HepG2 (cell line): ENCODE measurements around the gene SRD5A3. TPM values are rescaled to one million over a fixed set of nuclear protein-coding genes. Genes with fewer than 3 reads are reported as not detected.

Source experiments
- ATAC-seq: fragments of 200-7000 bp; cut with Tn5 transposase; 3 replicates; pipeline ENCODE4 v1.9.1; 2020; ENCODE audit warnings: mild to moderate bottlenecking, moderate library complexity
- BruUV-seq: library from RNA; stranded (reverse); fragments of 400-500 nt; replicated peaks from 2 replicates; lab custom pipeline; 2021; lab: Mats Ljungman, UMichigan
- CTCF ChIA-PET: fragments of 300-600 bp; formaldehyde crosslinking; extraction: SDS; loops from one replicate; lab custom pipeline; 2021; ENCODE audit warnings: low total read pairs, inconsistent platforms, low intra/inter-chr PET ratio; lab: Yijun Ruan, JAX
- POLR2A ChIA-PET: fragments of 350-600 bp; sonication (Branson Sonifier 250); formaldehyde crosslinking; loops from one replicate; lab custom pipeline; 2020; ENCODE audit warnings: antibody characterized with exemption, inconsistent platforms; lab: Yijun Ruan, JAX
- DNase-seq: peaks from one replicate; pipeline ENCODE4 v3.0.0-alpha.2; 2015; ENCODE audit warnings: low spot score
- FAIRE-seq: peaks from 3 replicates; lab custom pipeline; 2011; peaks lifted over from hg19 to GRCh38; lab: Jason Lieb, UNC
- H2AFZ ChIP-seq: one replicate; pipeline ENCODE4 v1.6.1; 2011; ENCODE audit warnings: low read length, inconsistent platforms
- H3K27ac ChIP-seq: fragments of 300-600 bp; 3 replicates; pipeline ENCODE4 v1.8.0; 2011; ENCODE audit warnings: mixed run types, mild to moderate bottlenecking, mixed read lengths, low read length, inconsistent platforms; ENCODE audit not compliant: insufficient read depth; ENCODE audit errors: extremely low read length
- H3K27me3 ChIP-seq, 2 experiments: fragments of 200-600 bp in 1 of 2; 2 replicates in 1 of 2; 3 replicates in 1 of 2; pipeline versions ENCODE4 v1.6.0 to v1.8.0; 2011; ENCODE audit warnings: low read length in 2 of 2, mild to moderate bottlenecking in 2 of 2, moderate library complexity in 2 of 2, inconsistent platforms in 1 of 2; ENCODE audit not compliant: insufficient read depth in 2 of 2, control insufficient read depth in 1 of 2
- H3K36me3 ChIP-seq, 2 experiments: fragments of 200-600 bp in 1 of 2; replicated peaks in 1 of 2; 2 replicates in 1 of 2; 3 replicates in 1 of 2; pipeline versions ENCODE4 v1.5.1 to v1.8.0; 2011; ENCODE audit warnings: low read length in 2 of 2, inconsistent platforms in 1 of 2; ENCODE audit not compliant: insufficient read depth in 2 of 2, control insufficient read depth in 1 of 2
- H3K4me1 ChIP-seq: 2 replicates; pipeline ENCODE4 v1.5.1; 2012; ENCODE audit warnings: low read length, inconsistent platforms; ENCODE audit not compliant: insufficient read depth
- H3K4me2 ChIP-seq: 2 replicates; pipeline ENCODE4 v1.6.0; 2011; ENCODE audit warnings: low read depth, low read length, inconsistent platforms
- H3K4me3 ChIP-seq, 3 experiments: fragments of 200-600 bp in 1 of 3; sonication (generic), shearing (Covaris generic) in 1 of 3; replicated peaks in 1 of 3; 2 replicates each; pipeline ENCODE4 v1.5.1; 2011 to 2016; ENCODE audit warnings: low read length in 3 of 3, inconsistent platforms in 2 of 3, low read depth in 2 of 3, mild to moderate bottlenecking in 2 of 3, control low read depth in 1 of 3, mixed read lengths in 1 of 3; ENCODE audit not compliant: insufficient read depth in 1 of 3
- H3K79me2 ChIP-seq: one replicate; pipeline ENCODE4 v1.6.1; 2011; ENCODE audit warnings: low read length, inconsistent platforms; ENCODE audit not compliant: insufficient read depth
- H3K9ac ChIP-seq: 2 replicates; pipeline ENCODE4 v1.6.0; 2011; ENCODE audit warnings: mild to moderate bottlenecking, low read depth, low read length, inconsistent platforms; ENCODE audit not compliant: insufficient read depth
- H3K9me3 ChIP-seq: 2 replicates; pipeline ENCODE4 v1.5.1; 2012; ENCODE audit warnings: mild to moderate bottlenecking, low read length
- H4K20me1 ChIP-seq: 2 replicates; pipeline ENCODE4 v1.6.0; 2011; ENCODE audit warnings: inconsistent platforms, mild to moderate bottlenecking, low read length, moderate library complexity; ENCODE audit not compliant: insufficient read depth
- AFF4 ChIP-seq: sonication (generic); formaldehyde crosslinking; IDR thresholded peaks from 2 replicates; pipeline ENCODE4 v1.4.0; 2020; ENCODE audit warnings: missing genetic modification reagents
- BORCS8-MEF2B ChIP-seq: sonication (generic); formaldehyde crosslinking; IDR thresholded peaks from 2 replicates; pipeline ENCODE4 v1.8.0; 2022; ENCODE audit warnings: mild to moderate bottlenecking, missing genetic modification reagents
- CERS6 ChIP-seq: sonication (generic); formaldehyde crosslinking; IDR thresholded peaks from 2 replicates; pipeline ENCODE4 v1.5.0; 2020; ENCODE audit warnings: missing genetic modification reagents
- FOXA1 ChIP-seq, 2 experiments: fragments of 450-650 bp in 1 of 2; sonication (generic) in 1 of 2; formaldehyde crosslinking in 1 of 2; IDR thresholded peaks; 2 replicates each; pipeline versions ENCODE4 v1.4.0 to v1.6.1; 2016 to 2020; ENCODE audit warnings: missing genetic modification reagents in 1 of 2
- FOXJ3 ChIP-seq: sonication (generic); formaldehyde crosslinking; IDR thresholded peaks from 2 replicates; pipeline ENCODE4 v1.4.0; 2020; ENCODE audit warnings: missing genetic modification reagents, mild to moderate bottlenecking, borderline replicate concordance
- MZF1 ChIP-seq: sonication (generic); formaldehyde crosslinking; IDR thresholded peaks from 2 replicates; pipeline ENCODE4 v1.8.1; 2023; ENCODE audit warnings: mild to moderate bottlenecking, missing genetic modification reagents, borderline replicate concordance
- NFATC3 ChIP-seq: sonication (generic); formaldehyde crosslinking; IDR thresholded peaks from 2 replicates; pipeline ENCODE4 v1.5.1; 2020; ENCODE audit warnings: mild to moderate bottlenecking, missing genetic modification reagents
- RFXANK ChIP-seq: IDR thresholded peaks from 2 replicates; pipeline ENCODE4 v1.6.1; 2016
- ZBTB2 ChIP-seq: sonication (generic); formaldehyde crosslinking; IDR thresholded peaks from 2 replicates; pipeline ENCODE4 v1.8.0; 2022; ENCODE audit warnings: low read depth, missing genetic modification reagents
- ZBTB37 ChIP-seq: sonication (generic); formaldehyde crosslinking; IDR thresholded peaks from 2 replicates; pipeline ENCODE4 v1.4.0; 2020; ENCODE audit warnings: mild to moderate bottlenecking, missing genetic modification reagents
- ZFP90 ChIP-seq: sonication (generic); formaldehyde crosslinking; IDR thresholded peaks from 2 replicates; pipeline ENCODE4 v1.8.0; 2022; ENCODE audit warnings: missing genetic modification reagents, mild to moderate bottlenecking, inconsistent platforms, borderline replicate concordance
- ZNF333 ChIP-seq: sonication (generic); formaldehyde crosslinking; IDR thresholded peaks from 2 replicates; pipeline ENCODE4 v1.4.0; 2020; ENCODE audit warnings: mild to moderate bottlenecking, missing genetic modification reagents, borderline replicate concordance
- ZNF343 ChIP-seq: sonication (generic); formaldehyde crosslinking; IDR thresholded peaks from 2 replicates; pipeline ENCODE4 v1.4.0; 2020; ENCODE audit warnings: mild to moderate bottlenecking, missing genetic modification reagents
- ZNF576 ChIP-seq: sonication (generic); formaldehyde crosslinking; IDR thresholded peaks from 2 replicates; pipeline ENCODE4 v1.4.0; 2020; ENCODE audit warnings: mild to moderate bottlenecking, missing genetic modification reagents
- ZNF577 ChIP-seq: sonication (generic); formaldehyde crosslinking; IDR thresholded peaks from 2 replicates; pipeline ENCODE4 v1.4.0; 2020; ENCODE audit warnings: mild to moderate bottlenecking, low read depth, missing genetic modification reagents, borderline replicate concordance
- ZNF773 ChIP-seq: sonication (generic); formaldehyde crosslinking; IDR thresholded peaks from 2 replicates; pipeline ENCODE4 v1.4.0; 2020; ENCODE audit warnings: missing genetic modification reagents, borderline replicate concordance
- whole genome bisulfite sequencing: methylation state at CpG from one replicate; pipeline ENCODE4 v1.1.6; 2017; ENCODE audit warnings: low lambda C conversion rate; 5-methylcytosine and 5-hydroxymethylcytosine counted together
- in situ Hi-C: cut with HindIII; loops from 2 replicates; pipeline ENCODE4 v1.10.0; 2017; ENCODE audit warnings: low pct_unique_long_range_greater_than_20kb; ENCODE audit not compliant: extremely low pct_ligation_motif_present
- intact Hi-C: fragments of 100-400 bp; cut with micrococcal nuclease; formaldehyde crosslinking; loops from one replicate; pipeline ENCODE4 v1.10.0; 2022; ENCODE audit not compliant: unreplicated experiment
- polyA plus RNA-seq, 8 experiments: library from polyadenylated mRNA; depleted of rRNA in 3 of 8; stranded (reverse) in 7 of 8; unstranded in 1 of 8; fragments of >200 nt; fragmentation: Illumina TruSeq in 4 of 8; extraction: Trizol in 4 of 8; gene quantifications; 2 replicates each; pipeline versions ENCODE4 v1.2.1 to v1.2.3, GENCODE V29; 2011 to 2016; ENCODE audit warnings: low read depth in 4 of 8, missing spikeins in 1 of 8, mixed read lengths in 1 of 8; ENCODE audit not compliant: insufficient read depth in 1 of 8
- total RNA-seq, 5 experiments: library from RNA; depleted of rRNA; stranded (reverse); fragments of >200 nt; fragmentation: Illumina TruSeq; extraction: Trizol; gene quantifications; 2 replicates each; pipeline ENCODE4 v1.2.3, GENCODE V29; 2016; ENCODE audit warnings: low read depth in 1 of 5

The SRD5A3 gene
- total and polyA plus RNA-seq, 2 of the 13 experiments (the other 11 are each of a cell fraction or from before 2014, with no cell fraction given), result 12.4 to 18.4 TPM

GRCh38 chr4:55314141-55314820 is 31.8 kb upstream of the SRD5A3 start:
- no peak overlapping the region for H3K9ac ChIP-seq
- no peak for ATAC-seq
- 0% methylated on average over 4 of the region's 4 CpGs for WGBS
- no peak overlapping the region for H2AFZ ChIP-seq
- H3K4me2 ChIP-seq, result no peak overlapping the region
- no peak overlapping the region for H3K4me3 ChIP-seq
- no peaks in the 10 kb centered on the region for H4K20me1 ChIP-seq
- ChIA-PET CTCF (no interaction called here), POLR2A (no interaction called here)
- H3K4me1 ChIP-seq, result no peaks in the 10 kb centered on the region
- intact Hi-C loops, result loop anchor here (10.0 kb wide), 1 partner anchor 421 kb away; no protein-coding TSS in a partner anchor
- no TSS peak for BruUV-seq
- H3K27ac ChIP-seq, result no peak overlapping the region
- FAIRE-seq, result no peak
- no peak for DNase-seq
- no peaks in the 10 kb centered on the region for H3K36me3 ChIP-seq
- peaks cover 0 to 3% of the 10 kb centered on the region in 2 experiments; a peak in 1 of 5 replicates for H3K27me3 ChIP-seq
- TF ChIP-seq ZBTB2 (no peak), ZFP90 (no peak), ZNF343 (CRISPR knock-in tag) (no peak), NFATC3 (CRISPR knock-in tag) (no peak), CERS6 (CRISPR knock-in tag) (no peak), ZNF577 (CRISPR knock-in tag) (no peak), FOXA1 (IDR thresholded peaks at IDR 0.05) (no peak), FOXA1 (CRISPR knock-in tag; IDR thresholded peaks at IDR 0.05) (no peak), ZNF773 (CRISPR knock-in tag) (no peak), BORCS8-MEF2B (no peak), AFF4 (no peak), FOXJ3 (no peak), ZNF576 (no peak), ZNF333 (CRISPR knock-in tag) (no peak), ZBTB37 (CRISPR knock-in tag) (no peak), RFXANK (CRISPR knock-in tag) (no peak), MZF1 (CRISPR knock-in tag) (no peak)
- no peaks in the 10 kb centered on the region for H3K9me3 ChIP-seq
- in situ Hi-C loops, result loop anchor here (25.0 kb wide), 1 partner anchor 627 kb away; no protein-coding TSS in a partner anchor
- H3K79me2 ChIP-seq, result no peaks in the 10 kb centered on the region
